Dedifferentiated amniotic fluid mesenchymal stem cell (primary cell): Measurements from ENCODE around the gene ELP5.

Source experiments
- DNase-seq: peaks from one replicate; pipeline ENCODE4 v3.0.0-alpha.2; 2016; ENCODE audit errors: extremely low spot score

Gene ELP5

DNA sequence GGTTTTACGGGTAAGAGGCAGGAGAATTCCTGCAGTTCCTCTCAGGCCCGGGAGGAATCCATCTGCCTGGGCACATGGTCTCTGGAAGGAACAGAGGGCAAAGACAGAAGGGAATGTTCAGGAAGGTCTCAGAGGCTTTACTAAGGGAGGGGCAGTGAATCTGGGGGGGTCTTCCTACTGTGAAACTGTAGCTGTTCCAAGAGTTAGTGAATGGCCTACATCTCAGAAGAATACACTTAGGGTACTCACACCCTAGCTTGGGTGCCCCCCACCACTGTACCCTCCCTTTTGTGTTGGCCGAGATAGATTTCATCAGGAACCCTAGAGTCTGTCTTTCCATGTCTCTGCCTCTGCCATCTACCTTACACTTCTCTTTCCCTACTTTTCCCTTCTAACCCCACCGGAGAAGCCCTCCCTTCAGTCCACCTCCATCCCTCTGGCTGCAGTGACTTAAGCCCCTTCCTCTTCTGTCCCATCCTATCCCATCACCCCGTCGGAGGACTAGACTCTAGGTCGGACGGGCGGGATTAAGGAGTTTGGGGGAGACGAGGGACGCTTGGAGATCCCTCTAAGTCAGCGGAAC is 32.7 kb upstream of the ELP5 start:
- DNase-seq: no peak

DNA sequence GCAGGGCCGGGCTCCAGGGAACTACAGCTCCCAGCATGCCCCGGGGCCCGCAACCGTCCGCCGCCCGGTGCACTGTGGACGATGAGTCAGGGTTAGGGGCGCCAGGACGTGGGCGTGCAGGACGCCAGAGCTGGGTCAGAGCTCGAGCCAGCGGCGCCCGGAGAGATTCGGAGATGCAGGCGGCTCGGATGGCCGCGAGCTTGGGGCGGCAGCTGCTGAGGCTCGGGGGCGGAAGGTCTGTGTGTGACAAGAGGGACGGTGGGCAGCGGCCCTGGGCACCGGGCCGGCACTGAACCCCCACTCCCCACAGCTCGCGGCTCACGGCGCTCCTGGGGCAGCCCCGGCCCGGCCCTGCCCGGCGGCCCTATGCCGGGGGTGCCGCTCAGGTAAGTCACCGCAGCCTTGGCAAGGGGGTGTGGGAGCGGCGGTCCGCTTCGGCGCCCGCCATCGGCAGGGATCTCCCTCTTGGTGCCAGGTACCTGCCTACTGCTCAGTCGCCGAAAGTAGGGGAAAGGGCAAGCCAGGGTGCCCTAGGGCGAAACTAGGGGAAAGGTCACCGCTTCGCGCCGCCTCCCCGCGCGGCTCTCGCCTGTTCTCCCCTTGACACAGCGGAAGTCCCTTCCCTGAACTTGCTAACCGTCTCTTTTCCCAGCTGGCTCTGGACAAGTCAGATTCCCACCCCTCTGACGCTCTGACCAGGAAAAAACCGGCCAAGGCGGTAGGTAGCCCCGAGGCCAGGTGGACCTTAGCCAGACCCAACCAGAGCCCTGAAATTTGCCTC is 32.0 kb upstream of the ELP5 start, which contains the start of the genes ACADVL and DLG4:
TSS of gene ACADVL (plus strand) at position 127 of the 781 bp plus-strand sequence. CDS start at position 174, 47 bp downstream.
TSS of gene DLG4 (minus strand) at position 25 of the 781 bp plus-strand sequence.
- DNase-seq: peak; percentile 87

DNA sequence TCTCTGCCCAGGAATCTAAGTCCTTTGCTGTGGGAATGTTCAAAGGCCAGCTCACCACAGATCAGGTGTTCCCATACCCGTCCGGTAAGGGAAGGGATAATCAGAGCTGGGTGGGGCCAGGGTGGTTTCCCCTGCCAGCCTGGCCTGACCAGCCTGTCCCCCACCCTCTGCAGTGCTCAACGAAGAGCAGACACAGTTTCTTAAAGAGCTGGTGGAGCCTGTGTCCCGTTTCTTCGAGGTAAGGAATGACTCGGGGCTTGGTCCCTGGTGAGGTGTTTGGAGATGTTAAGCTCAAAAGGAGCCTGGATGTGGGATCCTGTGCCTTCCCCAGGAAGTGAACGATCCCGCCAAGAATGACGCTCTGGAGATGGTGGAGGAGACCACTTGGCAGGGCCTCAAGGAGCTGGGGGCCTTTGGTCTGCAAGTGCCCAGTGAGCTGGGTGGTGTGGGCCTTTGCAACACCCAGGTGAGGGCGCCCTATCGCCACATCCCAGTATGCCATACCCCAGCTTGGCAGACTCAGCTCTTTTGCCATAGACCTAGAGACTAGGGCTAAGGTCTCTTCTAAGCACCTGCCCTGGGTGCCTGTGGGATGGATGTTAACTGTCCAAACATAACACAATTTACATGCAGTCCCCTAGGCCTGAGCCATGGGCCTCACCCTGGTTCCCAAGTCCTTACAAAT is 31.3 kb upstream of the ELP5 start:
- no peak for DNase-seq

DNA sequence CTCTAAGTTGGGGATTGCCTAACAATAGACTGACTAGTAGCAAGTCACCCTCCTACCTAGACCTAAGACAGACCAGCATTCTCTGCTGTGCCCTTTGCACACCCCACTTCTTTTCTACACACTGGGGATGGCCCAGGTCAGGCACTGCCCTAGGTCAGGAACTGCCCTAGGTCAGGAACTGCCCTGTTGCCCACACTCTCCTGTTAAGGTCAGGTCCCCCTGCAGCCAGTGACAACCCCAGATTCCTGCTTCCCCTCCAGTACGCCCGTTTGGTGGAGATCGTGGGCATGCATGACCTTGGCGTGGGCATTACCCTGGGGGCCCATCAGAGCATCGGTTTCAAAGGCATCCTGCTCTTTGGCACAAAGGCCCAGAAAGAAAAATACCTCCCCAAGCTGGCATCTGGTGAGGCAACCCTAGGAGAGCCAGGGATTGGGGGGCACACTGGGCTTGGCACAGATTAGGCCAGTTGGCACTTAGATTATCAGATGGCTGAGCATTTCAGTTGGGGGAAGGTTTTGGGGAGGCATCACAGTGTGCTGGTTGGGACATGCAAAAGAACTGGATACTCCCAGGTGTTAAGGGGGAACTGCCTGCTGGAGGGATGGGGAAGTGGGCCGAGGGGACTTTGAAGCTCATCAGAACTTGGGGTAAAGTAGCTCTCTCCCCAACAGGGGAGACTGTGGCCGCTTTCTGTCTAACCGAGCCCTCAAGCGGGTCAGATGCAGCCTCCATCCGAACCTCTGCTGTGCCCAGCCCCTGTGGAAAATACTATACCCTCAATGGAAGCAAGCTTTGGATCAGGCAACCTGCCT is 30.5 kb upstream of the ELP5 start:
- no peak for DNase-seq

DNA sequence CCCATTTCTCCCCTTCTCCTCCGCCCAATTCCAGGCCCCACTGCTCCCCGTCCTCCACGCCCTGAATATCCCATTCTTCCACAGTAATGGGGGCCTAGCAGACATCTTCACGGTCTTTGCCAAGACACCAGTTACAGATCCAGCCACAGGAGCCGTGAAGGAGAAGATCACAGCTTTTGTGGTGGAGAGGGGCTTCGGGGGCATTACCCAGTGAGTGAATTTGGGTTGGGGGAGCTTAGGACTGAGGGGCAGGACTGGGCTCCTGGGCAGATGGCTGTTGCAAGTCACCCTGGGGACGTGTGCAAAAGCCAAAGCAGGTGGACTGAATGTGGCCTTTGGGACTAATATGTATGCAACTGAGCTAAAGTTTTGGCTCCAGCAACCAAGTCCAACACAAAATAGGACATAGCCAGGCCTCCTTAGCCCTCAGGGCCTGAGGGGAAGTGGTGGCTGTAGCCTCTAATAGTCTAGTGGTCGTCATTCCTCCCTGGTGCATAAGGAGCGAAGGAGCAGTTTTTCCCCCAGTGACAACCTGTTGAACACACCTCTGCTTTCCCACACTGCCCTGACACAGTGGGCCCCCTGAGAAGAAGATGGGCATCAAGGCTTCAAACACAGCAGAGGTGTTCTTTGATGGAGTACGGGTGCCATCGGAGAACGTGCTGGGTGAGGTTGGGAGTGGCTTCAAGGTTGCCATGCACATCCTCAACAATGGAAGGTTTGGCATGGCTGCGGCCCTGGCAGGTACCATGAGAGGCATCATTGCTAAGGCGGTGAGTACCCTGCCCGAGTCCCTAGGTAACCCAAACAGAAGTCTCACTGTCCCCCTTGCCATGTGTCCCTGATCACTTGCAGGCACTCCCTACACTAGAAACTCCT is 29.7 kb upstream of the ELP5 start:
- DNase-seq: no peak

DNA sequence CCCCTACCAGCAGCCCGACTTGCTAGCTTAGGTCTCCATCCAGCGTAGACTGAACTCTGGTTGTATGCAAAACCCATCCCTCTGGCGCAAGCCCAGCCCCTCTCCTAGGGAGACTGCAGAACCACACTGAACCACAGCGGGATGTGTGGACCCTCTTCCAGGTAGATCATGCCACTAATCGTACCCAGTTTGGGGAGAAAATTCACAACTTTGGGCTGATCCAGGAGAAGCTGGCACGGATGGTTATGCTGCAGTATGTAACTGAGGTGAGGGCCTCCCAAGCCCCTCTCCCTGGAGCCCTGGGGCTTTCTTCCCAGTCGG is 29.1 kb upstream of the ELP5 start:
- DNase-seq: no peak

DNA sequence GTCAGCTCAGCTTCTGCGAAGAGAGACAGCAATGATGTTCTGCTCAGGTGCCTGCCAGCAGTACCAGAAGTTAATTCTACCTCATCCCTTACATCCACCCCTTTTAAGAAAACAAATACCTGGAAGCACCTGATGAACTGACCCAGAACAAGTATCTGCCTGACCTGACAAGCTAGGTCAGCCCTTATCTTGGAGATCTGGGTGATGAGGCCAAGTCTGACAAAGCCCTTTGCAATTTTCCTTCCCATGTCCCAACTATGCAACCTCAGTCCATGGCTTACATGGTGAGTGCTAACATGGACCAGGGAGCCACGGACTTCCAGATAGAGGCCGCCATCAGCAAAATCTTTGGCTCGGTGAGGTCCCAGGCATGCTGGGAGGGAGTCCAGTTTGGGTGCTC is 28.6 kb upstream of the ELP5 start:
- DNase-seq: no peak

DNA sequence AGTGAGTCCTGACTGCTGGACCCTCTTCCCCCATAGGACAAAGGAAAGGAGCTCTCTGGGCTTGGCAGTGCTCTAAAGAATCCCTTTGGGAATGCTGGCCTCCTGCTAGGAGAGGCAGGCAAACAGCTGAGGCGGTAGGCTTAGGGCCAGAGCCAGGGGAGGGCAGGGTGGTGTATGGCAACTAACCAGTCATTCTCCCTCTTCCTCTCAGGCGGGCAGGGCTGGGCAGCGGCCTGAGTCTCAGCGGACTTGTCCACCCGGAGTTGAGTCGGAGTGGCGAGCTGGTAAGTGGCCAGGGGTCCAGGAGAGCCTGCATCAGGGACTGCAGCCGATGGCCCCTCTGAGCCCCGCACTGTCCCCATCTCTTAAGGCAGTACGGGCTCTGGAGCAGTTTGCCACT is 27.9 kb upstream of the ELP5 start:
- no peak for DNase-seq

DNA sequence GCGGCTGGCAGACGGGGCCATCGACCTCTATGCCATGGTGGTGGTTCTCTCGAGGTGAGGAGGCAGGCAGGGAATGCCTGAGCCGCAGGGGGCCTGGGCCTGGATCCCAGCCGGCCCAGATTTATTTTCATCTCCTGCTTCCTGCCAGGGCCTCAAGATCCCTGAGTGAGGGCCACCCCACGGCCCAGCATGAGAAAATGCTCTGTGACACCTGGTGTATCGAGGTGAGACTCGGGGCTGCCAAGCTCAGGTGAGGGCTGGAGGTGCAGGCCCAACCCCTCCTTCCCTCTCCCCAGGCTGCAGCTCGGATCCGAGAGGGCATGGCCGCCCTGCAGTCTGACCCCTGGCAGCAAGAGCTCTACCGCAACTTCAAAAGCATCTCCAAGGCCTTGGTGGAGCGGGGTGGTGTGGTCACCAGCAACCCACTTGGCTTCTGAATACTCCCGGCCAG is 27.3 kb upstream of the ELP5 start:
- no peak for DNase-seq

DNA sequence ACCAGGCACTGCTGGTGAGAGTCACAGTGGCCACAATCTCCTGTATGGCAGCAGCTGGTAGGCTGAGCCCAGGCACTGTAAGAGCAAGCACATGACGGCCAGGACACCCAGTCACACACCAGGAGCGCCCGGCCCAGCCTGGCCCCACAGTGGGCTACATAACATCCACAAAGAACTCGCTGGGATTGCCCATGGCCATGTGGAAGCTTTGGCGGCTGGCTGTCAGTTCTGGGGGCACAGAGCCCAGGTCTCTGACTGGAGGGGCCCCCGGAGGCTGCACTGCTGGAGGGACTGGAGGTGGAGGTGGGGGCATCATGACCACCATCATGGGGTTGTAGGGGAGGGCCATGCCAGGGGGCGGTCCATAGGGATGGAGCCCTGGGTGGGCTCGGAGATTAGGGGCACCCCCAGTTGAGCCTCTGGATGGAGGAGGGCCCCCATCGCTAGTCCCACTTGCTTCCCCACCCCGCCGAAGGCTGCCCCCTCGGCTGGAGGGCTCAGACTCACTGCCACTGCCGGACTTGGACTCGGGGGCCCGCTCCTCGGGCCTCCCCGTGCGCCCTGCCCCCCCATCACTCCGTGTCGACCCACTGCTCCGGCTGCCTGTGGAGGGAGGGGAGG is 26.2 kb upstream of the ELP5 start:
- no peak for DNase-seq

DNA sequence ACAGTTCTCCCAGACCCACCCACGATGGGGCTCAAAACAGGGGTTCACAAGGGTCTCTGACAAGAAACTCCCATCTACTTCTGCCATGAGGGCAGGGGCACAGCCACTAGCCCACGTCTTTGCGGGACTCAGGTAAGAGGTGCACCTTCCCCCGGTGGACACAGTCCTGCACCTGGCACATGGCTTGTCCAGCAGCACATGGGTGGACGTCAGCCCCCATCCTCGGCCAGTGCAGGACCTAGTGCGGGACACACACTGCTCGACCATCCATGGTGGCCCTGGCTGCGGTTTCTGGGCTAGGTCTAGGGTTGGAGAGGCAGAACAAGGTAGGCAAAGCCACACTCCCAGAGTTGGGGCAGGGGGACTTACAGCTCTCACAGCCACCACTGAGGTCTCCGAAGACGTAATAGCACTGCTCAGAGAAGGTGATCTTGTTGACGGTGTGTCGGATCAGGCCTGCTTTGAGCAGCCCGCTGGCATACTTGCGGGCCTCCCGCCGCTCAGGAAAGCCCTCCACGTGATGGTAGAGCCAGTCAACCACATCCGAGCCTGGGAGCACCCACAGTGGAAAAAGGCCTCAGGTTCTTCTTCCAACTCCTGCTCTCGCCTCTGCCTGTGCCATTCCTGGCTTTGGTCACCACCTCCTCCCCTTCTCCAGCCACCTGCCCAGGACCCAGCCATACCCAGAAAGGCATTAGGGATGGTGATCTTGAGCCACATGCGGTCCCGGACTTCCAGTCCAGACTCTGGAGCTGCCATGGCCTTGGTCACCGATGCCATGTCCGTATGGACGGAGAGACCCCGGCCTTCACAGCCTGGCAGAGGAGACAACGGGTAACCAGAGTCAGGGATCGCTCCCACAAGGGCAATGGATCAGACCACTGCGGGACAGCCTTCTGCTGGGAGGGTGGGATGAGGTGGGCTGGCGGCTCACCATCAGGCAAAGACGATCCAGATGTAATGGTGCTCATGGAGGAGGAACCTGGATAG is 25.0 kb upstream of the ELP5 start:
- DNase-seq: no peak

DNA sequence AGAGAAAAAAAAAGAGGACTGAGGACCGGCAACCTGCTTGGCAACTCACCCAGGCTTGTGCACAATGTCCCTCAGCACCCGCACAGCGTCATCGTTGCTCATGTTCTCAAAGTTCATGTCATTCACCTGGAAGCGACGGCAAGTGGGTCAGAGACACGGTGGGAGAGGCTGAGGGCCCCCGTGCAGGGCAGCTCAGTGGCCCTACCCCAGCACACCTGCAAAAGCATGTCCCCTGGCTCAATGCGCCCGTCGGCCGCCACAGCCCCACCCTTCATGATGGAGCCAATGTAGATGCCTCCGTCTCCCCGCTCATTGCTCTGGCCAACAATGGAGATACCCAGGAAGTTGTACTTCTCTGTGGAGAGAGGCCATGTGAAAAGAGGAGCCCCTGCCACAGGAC is 23.1 kb upstream of the ELP5 start:
- no peak for DNase-seq

DNA sequence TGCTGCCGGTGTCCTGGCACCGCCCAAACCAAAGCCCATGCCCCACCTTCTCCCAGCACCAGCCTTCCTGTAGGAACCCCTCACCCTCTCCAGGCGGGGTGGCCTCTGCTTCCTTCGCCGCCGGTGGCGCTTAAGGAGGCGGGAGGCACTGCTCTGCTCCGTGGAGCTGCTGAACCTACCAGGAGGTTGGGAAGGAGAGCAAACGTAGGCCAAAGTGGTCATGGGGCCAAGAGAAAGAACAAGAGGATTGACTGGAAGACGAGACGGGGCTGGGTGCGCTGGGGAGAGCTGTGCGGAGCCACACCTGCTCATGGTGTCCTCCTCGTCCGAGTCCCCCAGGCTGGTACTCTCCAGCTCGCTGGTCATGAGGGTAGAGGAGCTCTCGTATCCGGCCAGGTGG is 22.5 kb upstream of the ELP5 start:
- no peak for DNase-seq

DNA sequence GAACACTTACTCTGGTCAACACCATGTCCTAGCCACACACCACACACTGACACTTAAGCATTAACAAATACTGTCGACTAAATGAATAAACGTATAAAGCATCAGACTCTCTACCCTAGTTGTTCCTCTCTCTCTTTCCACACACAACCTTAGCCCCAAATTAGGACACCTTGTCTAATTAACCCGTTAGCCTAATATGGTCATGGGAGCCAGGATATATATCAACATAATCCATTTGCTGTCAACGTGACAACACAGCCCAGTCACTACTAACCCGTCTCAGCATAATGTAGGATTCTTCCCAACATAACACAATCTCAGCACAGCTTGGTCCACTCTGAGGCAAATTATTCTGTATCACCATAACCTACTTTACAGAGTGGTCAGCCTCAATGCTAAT is 19.9 kb upstream of the ELP5 start:
- DNase-seq: no peak

DNA sequence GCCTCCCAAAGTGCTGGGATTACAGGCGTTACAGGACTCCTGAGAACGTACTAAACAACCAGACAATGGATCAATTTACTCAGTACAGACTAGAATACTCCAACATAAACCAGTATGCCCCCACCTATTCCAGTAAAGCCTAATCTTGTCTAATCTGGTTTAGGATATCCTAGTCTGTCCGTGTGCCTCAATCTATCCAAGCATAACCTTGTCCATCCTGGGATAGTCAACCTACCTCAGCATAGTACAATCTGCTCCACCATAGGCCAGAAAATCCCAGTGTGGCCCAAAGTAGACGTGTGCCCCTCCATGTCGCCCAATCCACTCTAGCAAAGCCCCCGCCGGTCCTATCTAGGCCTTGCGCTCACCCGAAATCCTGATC is 18.3 kb upstream of the ELP5 start:
- peak; percentile 42 for DNase-seq

DNA sequence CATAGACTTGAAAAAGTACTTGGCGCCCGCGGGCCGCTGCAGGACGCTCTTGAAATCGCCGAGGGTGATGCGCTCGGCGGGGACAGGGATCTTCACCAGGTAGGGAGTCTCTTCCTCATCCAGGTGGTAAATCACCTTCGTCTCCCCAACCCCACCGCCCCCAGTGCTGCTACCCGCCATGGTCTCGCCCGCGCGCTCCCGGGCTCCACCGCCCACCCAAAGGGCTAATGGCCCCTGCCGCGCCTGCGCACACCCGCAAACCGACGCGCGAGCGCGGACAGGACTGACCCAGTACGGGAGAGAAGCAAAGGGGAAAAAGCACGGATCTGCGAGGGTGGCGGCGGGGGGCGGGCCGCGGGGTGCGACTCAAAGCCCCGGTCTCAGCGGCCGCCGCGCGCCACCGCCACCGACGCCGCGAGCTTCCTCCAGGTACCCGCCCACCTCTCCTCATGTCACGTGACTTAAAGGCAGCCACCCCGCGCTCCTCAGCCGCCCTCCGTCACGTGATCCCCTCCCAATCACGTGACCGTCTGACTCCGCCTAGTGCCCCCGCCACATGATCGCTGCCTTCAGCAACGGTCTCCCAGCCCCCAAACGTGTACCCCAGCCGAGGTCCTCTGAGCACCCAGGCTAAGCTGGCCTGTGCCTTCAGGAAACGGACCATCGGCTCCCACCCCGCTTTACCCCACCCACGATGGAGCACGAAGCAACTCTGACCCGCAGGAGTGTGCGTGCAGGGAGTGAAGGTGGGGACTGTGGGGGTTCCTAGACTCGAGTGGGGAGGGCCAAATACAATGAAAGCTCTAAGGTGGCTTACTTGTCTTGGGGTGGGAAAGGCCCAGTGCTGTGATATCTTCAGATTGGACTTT is 17.7 kb upstream of the ELP5 start, which contains the start of gene DVL2:
TSS of gene DVL2 (minus strand) at position 435 of the 869 bp plus-strand sequence. CDS start at position 180, 255 bp downstream.
- DNase-seq: peak; percentile 90

DNA sequence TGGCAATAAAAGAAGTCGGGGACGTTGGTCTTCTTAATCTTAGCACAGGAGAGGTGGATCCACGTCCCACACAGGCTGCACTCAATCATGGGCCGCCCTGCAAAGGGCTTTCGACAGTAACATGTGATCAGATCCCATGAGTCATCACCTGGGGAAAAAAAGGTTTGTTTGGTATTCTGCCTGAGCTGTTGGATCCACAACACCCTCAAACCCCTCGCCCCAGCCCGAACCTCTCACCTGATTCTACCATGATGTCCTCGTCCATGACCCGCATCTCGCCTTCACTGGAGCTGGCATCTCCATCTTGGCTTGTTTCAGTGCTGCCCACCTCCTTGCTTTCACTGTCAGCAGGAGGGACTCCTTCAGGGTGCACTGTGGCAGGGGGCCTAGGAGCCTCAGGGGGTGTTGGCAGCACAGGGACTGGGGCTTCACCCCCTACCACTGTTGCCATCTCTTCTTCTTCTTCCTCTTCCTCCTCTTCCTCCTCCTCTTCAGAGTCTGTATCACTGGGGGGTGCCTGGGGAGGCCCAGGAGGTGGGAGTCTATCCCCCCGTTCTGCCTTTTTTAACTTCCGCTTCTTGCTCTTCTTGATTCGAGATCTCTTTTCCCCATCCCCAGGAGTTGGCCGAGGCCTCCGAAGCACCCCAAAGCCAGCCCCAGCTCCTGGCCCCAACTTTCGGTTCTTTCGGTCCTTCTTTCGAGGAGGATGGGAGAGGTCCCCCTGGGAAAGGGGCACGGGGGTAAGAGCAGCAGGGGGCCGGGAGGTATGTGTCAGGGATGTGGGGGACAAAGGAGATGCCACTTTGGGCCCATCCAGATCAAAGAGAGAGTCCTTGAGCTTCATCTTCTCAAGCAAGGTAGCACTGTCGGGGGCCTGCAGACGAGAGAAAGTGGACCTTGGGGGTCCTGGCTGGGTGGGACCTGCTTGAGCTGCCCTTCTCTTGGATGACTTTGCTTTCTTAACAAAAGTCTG is 16.0 kb upstream of the ELP5 start:
- DNase-seq: no peak
